ENCODE measurements around the gene ZNF587B.
"Not testable (repeated sequence)": the region's sequence is repeated elsewhere in the genome, so short reads cannot be mapped to it uniquely, and the experiment has no call there.

ZNF587B gene

DNA sequence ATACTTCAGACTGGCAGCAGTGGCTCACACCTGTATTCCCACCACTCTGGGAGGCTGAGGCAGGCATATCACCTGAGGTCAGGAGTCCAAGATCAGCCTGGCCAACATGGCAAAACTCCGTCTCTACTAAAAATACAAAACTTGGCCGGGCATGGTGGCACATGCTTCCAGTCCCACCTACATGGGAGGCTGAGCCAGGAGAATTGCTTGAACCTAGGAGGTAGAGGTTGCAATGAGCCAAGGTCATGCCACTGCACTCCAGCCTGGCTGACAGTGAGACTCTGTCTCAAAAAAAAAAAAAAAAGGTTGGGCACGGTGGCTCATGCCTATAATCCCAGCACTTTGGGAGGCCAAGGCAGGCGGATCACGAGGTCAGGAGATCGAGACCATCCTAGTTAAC is 39.6 kb downstream of the ZNF587B start:
- not testable (repeated sequence) for DNase-seq (ENCODE audit: low read depth in 2 of 3, low spot score in 1 of 3)

- no peak for DNase-seq (ENCODE audit: low read depth in 2 of 3, low spot score in 1 of 3)
These were observed 40.1 kb downstream of the ZNF587B start for GRCh38 chr19:57870225-57870624.

DNA sequence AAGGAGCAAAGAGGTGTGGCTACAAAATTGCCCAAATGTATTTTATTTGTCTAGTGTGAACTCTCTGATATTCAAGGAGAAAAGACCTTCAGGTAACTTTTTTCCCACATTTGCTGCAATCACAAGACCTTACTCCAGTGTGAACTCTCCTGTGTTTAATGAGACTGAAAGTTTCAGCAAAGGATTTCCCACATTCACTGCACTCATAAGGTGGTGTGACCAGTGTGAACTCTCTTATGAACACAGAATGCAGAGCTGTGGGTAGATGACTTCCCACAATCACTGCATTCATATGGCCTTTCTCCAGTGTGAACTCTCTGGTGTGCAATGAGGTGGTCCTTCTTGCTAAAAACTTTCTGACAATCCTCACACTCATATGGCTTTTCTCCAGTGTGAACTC is 42.4 kb downstream of the ZNF587B start:
- DNase-seq (ENCODE audit: low read depth in 2 of 3, low spot score in 1 of 3) = no peak

DNA sequence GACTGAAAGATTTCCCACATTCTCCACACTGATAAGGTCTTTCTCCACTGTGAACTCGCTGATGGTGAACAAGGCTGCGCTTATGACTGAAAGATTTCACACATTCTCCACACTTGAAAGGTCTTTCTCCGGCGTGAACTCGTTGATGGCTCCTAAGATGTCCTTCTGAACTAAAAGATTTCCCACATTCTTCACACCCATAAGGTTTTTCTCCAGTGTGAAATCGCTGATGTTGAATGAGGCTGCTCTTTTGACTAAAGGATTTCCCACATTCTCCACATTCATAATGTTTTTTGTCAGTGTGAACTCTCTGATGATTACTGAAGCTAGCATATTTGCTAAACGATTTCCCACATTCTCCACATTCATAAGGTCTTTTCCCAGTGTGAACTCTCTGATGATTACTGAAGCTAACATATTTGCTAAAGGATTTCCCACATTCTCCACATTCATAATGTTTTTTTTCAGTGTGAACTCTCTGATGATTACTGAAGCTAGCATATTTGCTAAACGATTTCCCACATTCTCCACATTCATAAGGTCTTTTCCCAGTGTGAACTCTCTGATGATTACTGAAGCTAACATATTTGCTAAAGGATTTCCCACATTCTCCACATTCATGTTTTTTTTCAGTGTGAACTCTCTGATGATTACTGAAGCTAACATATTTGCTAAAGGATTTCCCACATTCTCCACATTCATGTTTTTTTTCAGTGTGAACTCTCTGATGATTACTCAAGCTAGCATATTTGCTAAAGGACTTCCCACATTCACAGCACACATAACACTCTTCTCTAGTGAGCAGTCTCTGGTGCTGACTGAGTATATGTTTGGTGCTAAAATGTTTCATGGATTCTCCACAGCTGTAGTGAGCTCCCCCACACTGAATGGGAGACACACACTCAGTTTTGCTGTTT is 44.0 kb downstream of the ZNF587B start:
- DNase-seq (ENCODE audit: low read depth in 2 of 3, low spot score in 1 of 3) = not testable (repeated sequence)

GRCh38 chr19:57886046-57886445 is 55.9 kb downstream of the ZNF587B start:
- DNase-seq (ENCODE audit: low read depth in 2 of 3, low spot score in 1 of 3) = no peak

DNA sequence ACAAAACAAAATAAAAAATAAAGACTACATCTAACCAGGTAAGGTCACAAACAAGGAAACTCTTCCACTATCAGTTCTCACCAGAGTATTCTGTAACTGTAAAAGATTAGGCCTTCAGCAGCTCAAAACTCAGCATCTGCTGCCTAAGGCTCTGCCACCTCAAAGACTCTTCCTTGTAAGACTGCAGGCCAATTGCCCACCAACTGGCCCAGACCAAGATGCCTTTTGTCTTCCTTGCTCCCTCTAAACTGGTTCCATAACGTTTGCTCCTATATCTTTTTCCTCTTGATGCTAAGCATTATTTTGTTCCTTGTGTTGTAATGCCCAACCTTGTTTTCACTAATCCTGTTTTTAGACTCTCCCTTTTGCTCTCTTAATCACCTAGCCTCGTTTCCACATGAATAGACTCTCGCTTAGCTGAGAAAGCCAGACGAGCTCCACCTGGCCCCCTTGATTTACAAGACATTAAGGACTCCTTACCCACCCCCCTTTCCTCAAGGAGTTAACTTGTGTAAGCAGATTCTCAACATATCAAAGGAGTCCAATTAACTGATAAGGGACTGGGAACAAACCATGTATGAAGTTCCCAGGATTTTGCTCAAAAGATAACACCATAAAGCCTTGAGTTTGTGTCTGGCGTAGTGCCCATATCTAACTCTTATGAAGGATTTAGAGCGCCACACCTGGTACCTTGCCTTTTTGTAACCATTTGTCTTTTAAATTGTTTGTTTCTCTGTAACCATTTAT is 57.3 kb downstream of the ZNF587B start:
- no peak for DNase-seq (ENCODE audit: low read depth in 2 of 3, low spot score in 1 of 3)

GRCh38 chr19:57888107-57888559 is 58.0 kb downstream of the ZNF587B start:
- DNase-seq (ENCODE audit: low read depth in 2 of 3, low spot score in 1 of 3) = no peak

DNA sequence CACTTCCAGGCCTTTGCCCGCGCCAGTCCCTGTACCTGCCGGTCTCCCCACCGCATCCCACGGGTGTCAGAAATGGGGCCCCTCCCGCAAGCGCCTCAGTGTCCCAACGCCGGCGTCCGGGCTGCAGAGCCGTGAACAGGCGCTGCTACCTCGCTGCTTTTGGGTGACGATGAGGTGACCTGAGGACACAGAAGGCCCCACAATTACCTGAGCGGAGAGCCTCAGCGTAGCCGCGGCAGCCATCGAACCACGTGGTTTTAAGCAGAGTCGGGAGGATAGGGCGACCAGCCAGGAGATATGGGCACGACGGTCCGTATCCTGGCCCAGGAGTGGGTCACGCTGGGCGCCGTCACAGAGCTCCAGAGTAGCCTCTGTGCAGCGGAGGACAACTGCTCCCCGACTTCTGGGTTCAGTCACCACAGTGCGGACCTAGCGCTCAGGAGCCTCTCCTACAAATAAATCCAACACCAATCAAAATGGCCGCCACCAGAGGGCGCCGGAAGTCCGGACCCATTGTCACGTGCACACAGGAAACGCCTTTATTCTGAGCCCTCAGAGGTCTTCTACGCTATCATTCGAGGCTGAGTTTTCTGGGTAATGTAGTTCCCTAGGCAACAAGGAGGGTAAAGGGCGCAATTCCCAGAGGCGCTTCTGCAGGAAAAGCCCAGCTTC is 58.6 kb downstream of the ZNF587B start, which contains the start of gene ZNF814:
TSS of gene ZNF814 (minus strand) at position 478 of the 672 bp plus-strand sequence. CDS start at position 243, 235 bp downstream.
- peak; percentile 64 to 79 (median 76) for DNase-seq (ENCODE audit: low read depth in 2 of 3, low spot score in 1 of 3)

- DNase-seq (ENCODE audit: low read depth in 2 of 3, low spot score in 1 of 3) = not testable (repeated sequence)
These were observed 60.6 kb downstream of the ZNF587B start for GRCh38 chr19:57890706-57891105.
